ENCODE results near the gene FAM241A. TPM values are rescaled to one million over a fixed set of nuclear protein-coding genes. Genes with fewer than 3 reads are reported as not detected.

The FAM241A gene
- total RNA-seq, 2 experiments from 2014 or later, result 4.1 to 4.5 TPM

- Mint-ChIP-seq H3K9me3 (no peaks in the 10 kb centered on the region), H3K36me3 (ENCODE audit: low read depth) (no peaks in the 10 kb centered on the region), H3K4me1 (ENCODE audit: low read depth) (peaks cover 9% of the 10 kb centered on the region), H3K4me3 (no peak overlapping the region), H3K27me3 (peaks cover 13% of the 10 kb centered on the region), H3K27ac (no peak overlapping the region)
- ChIA-PET POLR2A (no interaction called here), CTCF (no interaction called here)
- no peak for TF ChIP-seq CTCF (IDR thresholded peaks at IDR 0.05)
- intact Hi-C loops (cut with micrococcal nuclease), result no loop called here
- ATAC-seq, result no peak
- no peak for DNase-seq
These were observed 16.8 kb upstream of the FAM241A start for GRCh38 chr4:112128452-112128851.

- H3K27ac Mint-ChIP-seq, result no peak overlapping the region
- TF ChIP-seq CTCF (IDR thresholded peaks at IDR 0.05), result no peak
- DNase-seq (no peak), ATAC-seq (no peak)
- intact Hi-C loops (cut with micrococcal nuclease), result no loop called here
- peaks cover 9% of the 10 kb centered on the region for H3K4me1 Mint-ChIP-seq (ENCODE audit: low read depth)
- no peak overlapping the region for H3K4me3 Mint-ChIP-seq
- ChIA-PET CTCF (interaction anchor here (0.6 to 1.3 kb wide), 2 partner anchors 11 to 636 kb away, joined by 3 read pairs; no protein-coding TSS in a partner anchor), POLR2A (no interaction called here)
- no peaks in the 10 kb centered on the region for H3K9me3 Mint-ChIP-seq
- H3K36me3 Mint-ChIP-seq (ENCODE audit: low read depth), result no peaks in the 10 kb centered on the region
- H3K27me3 Mint-ChIP-seq, result peaks cover 10% of the 10 kb centered on the region
These were observed 14.3 kb upstream of the FAM241A start for GRCh38 chr4:112130906-112131305.

DNA sequence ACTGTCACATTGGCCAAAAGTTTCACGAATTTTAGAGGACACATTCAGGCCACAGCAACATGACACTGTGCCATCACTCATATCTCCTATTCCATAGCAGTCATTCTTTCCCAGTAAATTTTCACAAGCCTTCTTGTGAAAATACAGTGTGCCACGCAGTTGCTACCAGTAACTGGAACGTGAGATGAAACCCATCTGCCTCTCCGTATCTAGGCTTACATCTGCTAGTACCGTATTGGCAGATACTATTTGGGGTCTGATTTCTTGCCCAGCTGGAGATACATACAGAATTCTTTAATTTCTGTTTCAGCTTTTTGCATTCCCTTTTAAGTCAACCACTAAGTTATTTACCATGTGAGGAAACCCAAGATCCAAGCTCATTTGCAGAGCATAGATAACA lies 8.7 kb upstream of the FAM241A start:
- DNase-seq, result no peak
- Mint-ChIP-seq H3K4me3 (no peak overlapping the region), H3K36me3 (ENCODE audit: low read depth) (no peaks in the 10 kb centered on the region), H3K9me3 (no peaks in the 10 kb centered on the region), H3K4me1 (ENCODE audit: low read depth) (peaks cover 2% of the 10 kb centered on the region), H3K27ac (no peak overlapping the region), H3K27me3 (peaks cover 3% of the 10 kb centered on the region)
- TF ChIP-seq CTCF (IDR thresholded peaks at IDR 0.05), result no peak
- intact Hi-C loops (cut with micrococcal nuclease), result no loop called here
- no peak for ATAC-seq
- CTCF ChIA-PET, result interaction anchor here (1.3 to 1.4 kb wide), 2 partner anchors 13 to 37 kb away, joined by 3 to 5 read pairs; no protein-coding TSS in a partner anchor
- POLR2A ChIA-PET, result interaction anchor here (0.9 kb wide), 1 partner anchor 40 kb away, joined by 3 read pairs; no protein-coding TSS in a partner anchor

DNA sequence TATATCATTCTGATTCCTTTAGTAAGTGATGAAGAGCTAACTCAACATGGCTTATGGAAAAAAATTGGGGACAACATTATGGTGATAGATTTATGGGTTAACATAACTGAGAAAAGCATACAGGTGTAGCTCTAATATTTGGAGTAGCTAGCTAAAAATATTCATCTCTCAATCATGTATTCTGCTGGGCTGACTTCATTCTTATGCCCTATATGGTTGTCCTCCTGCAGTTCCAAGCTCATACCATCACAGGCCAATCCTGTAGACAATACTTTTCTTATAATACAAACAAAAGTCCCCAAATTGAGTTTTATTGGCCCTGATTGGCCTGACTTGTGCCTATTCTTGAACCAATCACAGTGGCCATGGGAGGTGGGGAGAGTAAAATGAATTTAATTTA lies 6.7 kb upstream of the FAM241A start:
- Mint-ChIP-seq H3K4me3 (no peak overlapping the region), H3K9me3 (no peaks in the 10 kb centered on the region), H3K36me3 (ENCODE audit: low read depth) (no peaks in the 10 kb centered on the region), H3K4me1 (ENCODE audit: low read depth) (peaks cover 2% of the 10 kb centered on the region), H3K27ac (no peak overlapping the region), H3K27me3 (no peaks in the 10 kb centered on the region)
- no peak for DNase-seq
- CTCF ChIA-PET, result interaction anchor here (1.3 kb wide), 1 partner anchor 39 kb away, joined by 4 read pairs; no protein-coding TSS in a partner anchor
- POLR2A ChIA-PET, result interaction anchor here (1.0 kb wide), 1 partner anchor 11 kb away, joined by 3 read pairs; no protein-coding TSS in a partner anchor
- no peak for TF ChIP-seq CTCF (IDR thresholded peaks at IDR 0.05)
- intact Hi-C loops (cut with micrococcal nuclease), result no loop called here
- ATAC-seq, result no peak

DNA sequence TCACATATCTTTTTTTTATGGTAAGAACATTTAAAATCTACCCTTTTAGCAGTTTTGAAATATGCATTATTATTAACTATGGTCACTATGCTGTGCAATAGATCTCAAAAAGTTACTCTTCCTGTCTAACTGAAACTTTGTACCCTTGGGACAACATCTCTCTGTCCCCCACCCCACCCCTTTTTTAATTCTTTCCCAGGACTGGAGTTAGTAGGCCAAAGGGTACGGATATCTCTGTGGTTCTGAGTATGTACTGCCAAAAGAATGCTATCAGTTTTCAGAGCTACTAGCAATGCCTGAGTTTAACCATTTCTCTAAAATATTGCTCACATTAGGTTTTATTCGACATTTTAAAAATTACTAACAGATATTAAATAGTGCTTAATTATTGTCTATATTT lies 4.7 kb upstream of the FAM241A start:
- Mint-ChIP-seq H3K4me3 (no peak overlapping the region), H3K27me3 (no peaks in the 10 kb centered on the region), H3K36me3 (ENCODE audit: low read depth) (no peaks in the 10 kb centered on the region), H3K4me1 (ENCODE audit: low read depth) (peaks cover 17% of the 10 kb centered on the region), H3K9me3 (no peaks in the 10 kb centered on the region), H3K27ac (no peak overlapping the region)
- no peak for ATAC-seq
- ChIA-PET POLR2A (no interaction called here), CTCF (interaction anchor here (1.0 kb wide), 1 partner anchor 11 kb away, joined by 3 read pairs; no protein-coding TSS in a partner anchor)
- no peak for DNase-seq
- no peak for TF ChIP-seq CTCF (IDR thresholded peaks at IDR 0.05)
- intact Hi-C loops (cut with micrococcal nuclease), result no loop called here
